OCI-LY1 (cell line): ENCODE measurements around the gene CSNK2A3.

ENCODE experiments used
- H2AFZ ChIP-seq: fragments of 200-600 bp; sonication (generic), shearing (Covaris generic); 2 replicates; pipeline ENCODE4 v1.6.0; 2014; ENCODE audit warnings: antibody characterized with exemption, mild to moderate bottlenecking, low read length
- H3F3A ChIP-seq: fragments of 200-600 bp; sonication (generic), shearing (Covaris generic); 2 replicates; pipeline ENCODE4 v1.6.0; 2014; ENCODE audit warnings: mild to moderate bottlenecking, antibody characterized with exemption, low read length, moderate library complexity; ENCODE audit not compliant: insufficient read depth
- H3K27ac ChIP-seq: fragments of 200-600 bp; sonication (generic); 2 replicates; pipeline ENCODE4 v1.5.1; 2014; ENCODE audit warnings: low read length, mixed run types, mild to moderate bottlenecking, low read depth; ENCODE audit not compliant: poor library complexity, severe bottlenecking
- H3K27me3 ChIP-seq: fragments of 200-600 bp; sonication (generic); 2 replicates; pipeline ENCODE4 v1.6.0; 2014; ENCODE audit warnings: antibody characterized with exemption, mild to moderate bottlenecking, low read length, moderate library complexity; ENCODE audit not compliant: insufficient read depth
- H3K36me3 ChIP-seq: fragments of 200-600 bp; sonication (generic); 2 replicates; pipeline ENCODE4 v1.6.1; 2014; ENCODE audit warnings: mild to moderate bottlenecking, antibody characterized with exemption, low read length, moderate library complexity, mixed read lengths; ENCODE audit not compliant: insufficient read depth
- H3K4me1 ChIP-seq: fragments of 200-600 bp; sonication (generic); 2 replicates; pipeline ENCODE4 v1.5.1; 2014; ENCODE audit warnings: mild to moderate bottlenecking, low read length, moderate library complexity; ENCODE audit not compliant: insufficient read depth, severe bottlenecking
- H3K4me2 ChIP-seq: fragments of 200-600 bp; sonication (generic), shearing (Covaris generic); 2 replicates; pipeline ENCODE4 v1.6.1; 2014; ENCODE audit warnings: low read length
- H3K4me3 ChIP-seq: fragments of 200-600 bp; sonication (generic); 2 replicates; pipeline ENCODE4 v1.5.1; 2014; ENCODE audit warnings: low read length, low read depth, mild to moderate bottlenecking, mixed read lengths; ENCODE audit not compliant: poor library complexity, severe bottlenecking
- H3K79me2 ChIP-seq: fragments of 200-600 bp; shearing (Covaris generic); 2 replicates; pipeline ENCODE4 v1.6.1; 2016; ENCODE audit warnings: mixed run types, low read length, mixed read lengths; ENCODE audit not compliant: insufficient read depth
- H3K9ac ChIP-seq: fragments of 200-600 bp; sonication (generic), shearing (Covaris generic); 2 replicates; pipeline ENCODE4 v1.6.1; 2014; ENCODE audit warnings: mild to moderate bottlenecking, low read length, mixed read lengths
- H3K9me2 ChIP-seq: fragments of 200-600 bp; sonication (generic), shearing (Covaris generic); 2 replicates; pipeline ENCODE4 v1.6.1; 2014; ENCODE audit warnings: low read depth, mild to moderate bottlenecking, low read length, mixed read lengths
- H3K9me3 ChIP-seq: fragments of 200-600 bp; shearing (Covaris generic); 2 replicates; pipeline ENCODE4 v1.6.1; 2014; ENCODE audit warnings: low read length, mixed read lengths
- H4K20me1 ChIP-seq: fragments of 200-600 bp; sonication (generic), shearing (Covaris generic); 2 replicates; pipeline ENCODE4 v1.6.0; 2016; ENCODE audit warnings: mild to moderate bottlenecking, low read length; ENCODE audit not compliant: insufficient read depth
- EZH2 ChIP-seq: fragments of 200-600 bp; sonication (generic), shearing (Covaris generic); IDR thresholded peaks from 2 replicates; pipeline ENCODE4 v1.8.0; 2017; ENCODE audit warnings: borderline replicate concordance, mixed run types, mild to moderate bottlenecking, antibody characterized with exemption, low read length, moderate library complexity, mixed read lengths
- TF ChIP-seq, protein P1 (sequence below): fragments of 200-600 bp; sonication (generic), shearing (Covaris generic); IDR thresholded peaks from 2 replicates; pipeline ENCODE4 v1.5.1; 2017; ENCODE audit warnings: mild to moderate bottlenecking, antibody characterized with exemption, low read length, moderate library complexity, mixed read lengths

Gene CSNK2A3

DNA sequence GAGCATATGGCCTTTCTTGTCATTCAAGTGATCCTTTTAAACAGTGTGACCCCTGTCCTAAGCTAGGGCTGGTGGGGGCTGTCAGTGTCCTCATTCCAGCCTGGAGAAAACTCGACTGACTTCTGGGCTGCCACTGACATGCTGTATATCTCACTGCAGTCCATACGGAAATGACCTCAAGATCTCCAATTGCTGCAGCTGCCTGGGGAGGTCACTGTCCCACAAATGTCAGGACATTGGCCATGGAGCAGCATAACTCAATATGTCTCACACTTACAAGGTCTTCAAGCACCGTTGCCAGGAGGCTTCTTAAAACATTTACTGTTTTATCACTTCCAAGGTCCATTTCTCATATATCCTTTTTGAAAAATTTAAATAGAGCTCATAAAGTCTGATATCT is 27.8 kb upstream of the CSNK2A3 start:
- H3K9ac ChIP-seq, result no peak overlapping the region
- H3K4me3 ChIP-seq, result no peak overlapping the region
- no peaks in the 10 kb centered on the region for H3K4me1 ChIP-seq
- TF ChIP-seq EZH2, result no peak
- TF ChIP-seq, protein P1, sequence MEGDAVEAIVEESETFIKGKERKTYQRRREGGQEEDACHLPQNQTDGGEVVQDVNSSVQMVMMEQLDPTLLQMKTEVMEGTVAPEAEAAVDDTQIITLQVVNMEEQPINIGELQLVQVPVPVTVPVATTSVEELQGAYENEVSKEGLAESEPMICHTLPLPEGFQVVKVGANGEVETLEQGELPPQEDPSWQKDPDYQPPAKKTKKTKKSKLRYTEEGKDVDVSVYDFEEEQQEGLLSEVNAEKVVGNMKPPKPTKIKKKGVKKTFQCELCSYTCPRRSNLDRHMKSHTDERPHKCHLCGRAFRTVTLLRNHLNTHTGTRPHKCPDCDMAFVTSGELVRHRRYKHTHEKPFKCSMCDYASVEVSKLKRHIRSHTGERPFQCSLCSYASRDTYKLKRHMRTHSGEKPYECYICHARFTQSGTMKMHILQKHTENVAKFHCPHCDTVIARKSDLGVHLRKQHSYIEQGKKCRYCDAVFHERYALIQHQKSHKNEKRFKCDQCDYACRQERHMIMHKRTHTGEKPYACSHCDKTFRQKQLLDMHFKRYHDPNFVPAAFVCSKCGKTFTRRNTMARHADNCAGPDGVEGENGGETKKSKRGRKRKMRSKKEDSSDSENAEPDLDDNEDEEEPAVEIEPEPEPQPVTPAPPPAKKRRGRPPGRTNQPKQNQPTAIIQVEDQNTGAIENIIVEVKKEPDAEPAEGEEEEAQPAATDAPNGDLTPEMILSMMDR, result no peak
- no peaks in the 10 kb centered on the region for H4K20me1 ChIP-seq
- H3K9me3 ChIP-seq, result no peaks in the 10 kb centered on the region
- H3K27me3 ChIP-seq, result no peaks in the 10 kb centered on the region
- no peaks in the 10 kb centered on the region for H3K36me3 ChIP-seq
- H3K4me2 ChIP-seq, result no peak overlapping the region
- H3F3A ChIP-seq, result no peaks in the 10 kb centered on the region
- H2AFZ ChIP-seq, result no peak overlapping the region
- no peaks in the 10 kb centered on the region for H3K9me2 ChIP-seq
- H3K79me2 ChIP-seq, result no peaks in the 10 kb centered on the region
- H3K27ac ChIP-seq, result no peak overlapping the region

DNA sequence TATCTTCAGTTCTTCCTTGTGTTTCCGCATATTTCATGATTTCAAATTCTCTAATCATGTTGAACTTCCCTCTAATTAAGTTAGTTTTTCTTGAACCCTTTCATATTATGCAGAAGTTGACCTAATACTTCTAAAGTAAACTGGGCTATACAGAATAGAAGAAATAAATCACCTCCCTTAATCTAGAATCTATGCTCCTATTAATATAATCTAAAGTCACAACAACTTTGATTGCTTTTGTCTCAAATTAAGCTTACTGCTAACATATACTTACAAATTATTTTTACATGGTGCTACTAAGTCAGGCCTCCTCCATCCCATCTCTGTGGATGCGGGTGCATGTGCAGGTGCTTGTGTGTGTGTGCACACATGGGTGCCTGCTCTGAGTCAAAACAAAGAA is 27.3 kb upstream of the CSNK2A3 start:
- Histone ChIP-seq H2AFZ (no peak overlapping the region), H4K20me1 (no peaks in the 10 kb centered on the region), H3K4me3 (no peak overlapping the region), H3K9me2 (no peaks in the 10 kb centered on the region), H3K4me1 (no peaks in the 10 kb centered on the region), H3K36me3 (no peaks in the 10 kb centered on the region), H3K79me2 (no peaks in the 10 kb centered on the region), H3K27ac (no peak overlapping the region), H3K9me3 (no peaks in the 10 kb centered on the region), H3F3A (no peaks in the 10 kb centered on the region), H3K4me2 (no peak overlapping the region), H3K9ac (no peak overlapping the region), H3K27me3 (no peaks in the 10 kb centered on the region)
- TF ChIP-seq EZH2, result no peak
- TF ChIP-seq, protein P1, result no peak

DNA sequence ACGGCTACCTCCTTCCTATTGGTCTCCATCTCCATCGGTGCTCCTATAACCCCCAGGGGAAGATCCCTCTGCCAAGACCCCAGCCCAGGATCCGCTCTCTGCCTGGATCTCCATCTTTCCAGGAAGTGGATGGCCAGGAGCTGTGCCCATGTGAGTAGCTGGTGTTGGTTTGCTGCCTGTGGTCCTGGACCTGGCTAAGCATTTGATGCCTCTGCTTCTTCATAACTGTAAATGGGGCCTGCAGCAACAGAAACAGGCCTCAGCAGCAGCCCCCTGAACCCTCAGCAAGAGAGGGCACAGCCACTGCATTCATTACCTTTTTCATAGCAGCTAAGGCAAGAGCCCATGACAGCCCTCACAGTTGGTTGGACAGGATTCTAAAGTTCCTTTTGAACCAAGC is 26.6 kb upstream of the CSNK2A3 start:
- no peak overlapping the region for H3K9ac ChIP-seq
- H3K9me2 ChIP-seq, result no peaks in the 10 kb centered on the region
- H3K79me2 ChIP-seq, result no peaks in the 10 kb centered on the region
- H3K9me3 ChIP-seq, result no peaks in the 10 kb centered on the region
- no peaks in the 10 kb centered on the region for H3K36me3 ChIP-seq
- no peaks in the 10 kb centered on the region for H4K20me1 ChIP-seq
- no peaks in the 10 kb centered on the region for H3K27me3 ChIP-seq
- no peak overlapping the region for H3K4me2 ChIP-seq
- no peaks in the 10 kb centered on the region for H3K4me1 ChIP-seq
- no peaks in the 10 kb centered on the region for H3F3A ChIP-seq
- no peak overlapping the region for H3K4me3 ChIP-seq
- no peak overlapping the region for H3K27ac ChIP-seq
- no peak for TF ChIP-seq EZH2
- TF ChIP-seq, protein P1, result no peak
- no peak overlapping the region for H2AFZ ChIP-seq
